Measurements from ENCODE around the gene PRPH2.
"Not testable (repeated sequence)": the region's sequence is repeated elsewhere in the genome, so short reads cannot be mapped to it uniquely, and the experiment has no call there.

PRPH2 gene

DNA sequence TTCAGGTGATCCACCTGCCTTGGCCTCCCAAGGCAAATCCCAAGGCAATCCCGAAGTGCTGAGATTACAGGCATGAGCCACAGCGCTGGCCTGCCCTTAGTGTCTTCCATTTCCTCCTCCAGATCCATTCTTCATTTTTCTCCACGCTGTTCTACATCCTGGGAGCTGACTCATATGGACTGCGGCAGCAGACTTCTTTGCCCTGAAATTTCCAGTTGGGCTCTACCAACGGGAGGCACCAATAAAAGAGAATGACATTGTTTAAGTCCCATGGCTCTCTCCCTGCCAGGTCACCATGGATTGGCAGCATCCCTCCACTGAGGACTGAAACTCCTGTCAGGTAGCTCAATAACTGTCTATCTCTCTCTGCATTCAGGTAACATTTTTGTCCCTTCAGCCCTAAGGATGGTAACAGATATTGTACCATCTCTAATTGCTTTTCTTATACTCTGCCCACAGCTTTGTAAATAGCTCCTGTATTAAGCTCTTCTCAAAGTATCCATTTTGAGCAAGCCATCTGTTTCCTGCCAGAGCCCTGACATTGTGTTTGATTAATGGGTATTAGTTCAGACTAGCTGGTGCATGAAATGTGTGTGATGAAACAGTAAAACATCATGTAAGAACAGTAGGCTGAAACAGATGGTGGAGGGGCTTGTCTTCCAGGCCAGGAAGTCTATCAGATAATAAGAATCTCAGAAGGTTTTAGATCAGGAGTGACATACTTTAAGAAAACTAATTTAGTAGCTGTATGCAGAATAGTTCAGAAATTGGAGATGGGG is 19.9 kb upstream of the PRPH2 start:
- DNase-seq, result no peak

DNA sequence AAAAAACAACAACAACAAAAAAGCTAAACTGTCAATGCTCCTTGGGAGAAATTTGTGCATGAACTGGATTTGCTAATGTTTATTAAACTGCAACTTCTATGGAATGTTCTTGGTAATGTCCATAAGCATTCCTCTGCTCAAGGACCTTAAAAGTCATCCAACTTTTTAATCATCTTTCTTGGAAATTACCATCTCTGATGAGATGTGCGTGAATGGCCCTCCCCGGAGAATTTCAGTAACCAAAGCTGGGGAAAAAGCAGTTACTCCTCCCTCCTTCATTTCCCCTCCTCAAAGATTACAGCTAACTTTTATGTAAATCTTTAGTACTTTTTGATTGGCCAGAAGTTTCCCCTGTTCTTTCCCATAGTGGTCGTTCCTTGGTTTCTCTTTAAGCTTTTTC is 18.3 kb upstream of the PRPH2 start:
- DNase-seq, result no peak

GRCh38 chr6:42735976-42736375 is 13.6 kb upstream of the PRPH2 start:
- DNase-seq, result no peak

DNA sequence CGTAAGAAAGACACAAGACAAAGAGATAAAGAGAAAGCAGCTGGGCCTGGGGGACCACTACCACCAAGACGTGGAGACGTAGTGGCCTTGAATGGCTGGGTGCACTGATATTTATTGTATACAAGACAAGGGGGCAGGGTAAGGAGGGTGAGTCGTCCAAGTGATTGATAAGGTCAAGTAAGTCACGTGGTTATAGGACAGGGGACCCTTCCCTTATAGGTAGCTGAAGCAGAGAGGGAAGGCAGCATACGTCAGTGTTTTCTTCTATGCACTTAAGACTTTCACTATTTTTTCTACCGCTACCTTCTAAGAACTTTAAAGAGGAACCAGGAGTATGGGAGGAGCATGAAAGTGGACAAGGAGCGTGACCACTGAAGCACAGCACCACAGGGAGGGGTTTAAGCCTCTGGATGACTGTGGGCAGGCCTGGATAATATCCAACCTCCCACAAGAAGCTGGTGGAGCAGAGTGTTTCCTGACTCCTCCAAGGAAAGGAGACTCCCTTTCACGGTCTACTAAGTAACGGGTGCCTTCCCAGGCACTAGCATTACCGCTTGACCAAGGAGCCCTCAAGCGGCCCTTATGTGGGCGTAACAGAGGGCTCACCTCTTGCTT is 11.6 kb upstream of the PRPH2 start:
- DNase-seq, result not testable (repeated sequence)

DNA sequence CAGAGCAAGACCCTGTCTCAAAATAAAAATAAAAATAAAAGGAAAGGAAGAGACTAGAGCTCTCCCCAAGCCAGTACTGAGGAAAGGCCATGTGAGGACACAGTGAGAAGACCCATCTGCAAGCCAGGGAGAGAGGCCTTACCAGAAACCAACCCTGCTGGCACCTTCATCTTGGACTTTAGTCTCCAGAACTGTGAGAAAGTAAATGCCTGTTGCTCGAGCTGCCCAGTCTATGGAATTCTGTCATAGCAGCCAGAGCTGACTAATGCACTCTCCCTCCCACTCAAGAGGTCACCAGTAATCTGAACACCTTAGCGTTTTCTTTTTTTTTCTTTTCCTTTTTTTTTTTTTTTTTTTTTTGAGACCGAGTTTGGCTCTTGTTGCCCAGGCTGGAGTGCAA is 7.3 kb upstream of the PRPH2 start:
- DNase-seq, result no peak

GRCh38 chr6:42727627-42728026 is 5.2 kb upstream of the PRPH2 start:
- DNase-seq, result peak in 1 of 56 donors; percentile 34

DNA sequence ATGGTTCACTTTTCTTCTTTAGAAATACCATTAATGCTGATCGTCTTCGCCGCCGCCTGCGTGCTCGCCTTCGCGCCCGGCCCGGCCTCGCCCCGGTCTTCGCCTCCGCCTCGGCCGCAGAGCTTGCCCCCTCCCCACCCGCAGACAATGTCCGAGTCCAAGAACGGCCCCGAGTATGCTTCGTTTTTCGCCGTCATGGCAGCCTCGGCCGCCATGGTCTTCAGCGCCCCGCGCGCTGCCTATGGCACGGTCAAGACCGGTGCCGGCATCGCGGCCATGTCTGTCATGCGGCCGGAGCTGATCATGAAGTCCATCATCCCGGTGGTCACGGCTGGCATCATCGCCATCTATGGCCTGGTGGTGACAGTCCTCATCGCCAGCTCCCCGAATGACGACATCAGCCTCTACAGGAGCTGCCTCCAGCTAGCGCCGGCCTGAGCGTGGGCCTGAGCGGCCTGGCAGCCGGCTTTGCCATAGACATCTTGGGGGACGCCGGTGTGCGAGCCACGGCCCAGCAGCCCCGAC is 4.8 kb upstream of the PRPH2 start:
- peak in 28 of 56 donors; percentile 4 to 58 (median 18) for DNase-seq

GRCh38 chr6:42726485-42727086 is 4.2 kb upstream of the PRPH2 start:
- peak in 50 of 56 donors; percentile 3 to 85 (median 44) for DNase-seq

DNA sequence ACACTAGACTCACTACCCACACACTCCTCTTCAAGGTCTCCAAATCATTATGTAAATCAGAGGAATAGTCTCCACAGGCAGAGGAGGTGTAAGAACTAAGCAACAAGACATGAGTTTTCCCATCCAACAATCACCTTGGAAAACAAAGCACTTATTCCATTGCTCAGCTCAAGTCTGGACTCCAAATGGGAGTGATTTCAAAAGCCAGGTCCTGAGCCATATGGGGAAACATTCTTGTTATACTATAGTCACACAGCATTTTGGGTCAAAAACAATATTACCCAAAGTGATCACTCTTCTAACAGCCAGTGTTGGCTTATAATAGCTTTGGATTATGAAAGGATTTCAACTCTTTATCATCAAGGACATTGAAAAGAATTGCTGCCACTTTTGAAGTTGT is 3.6 kb upstream of the PRPH2 start:
- DNase-seq, result no peak

DNA sequence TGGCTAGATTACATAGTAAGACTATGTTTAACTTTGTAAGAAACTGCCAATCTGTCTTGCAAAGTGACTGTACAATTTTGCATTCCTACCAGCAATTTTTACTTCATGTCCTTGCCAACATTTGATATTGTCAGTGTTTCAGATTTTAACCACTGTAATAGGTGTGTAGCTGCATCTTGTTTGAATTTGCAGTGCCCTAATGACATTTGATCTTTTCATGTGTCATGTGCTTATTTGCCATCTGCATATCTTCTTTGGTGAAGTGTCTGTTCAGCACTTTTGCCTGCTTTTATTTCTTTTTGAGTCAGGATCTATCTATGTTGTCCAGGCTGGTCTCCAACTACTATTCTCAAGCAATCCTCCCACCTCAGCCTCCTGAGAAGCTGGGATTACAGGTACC is 2.4 kb upstream of the PRPH2 start:
- no peak for DNase-seq

DNA sequence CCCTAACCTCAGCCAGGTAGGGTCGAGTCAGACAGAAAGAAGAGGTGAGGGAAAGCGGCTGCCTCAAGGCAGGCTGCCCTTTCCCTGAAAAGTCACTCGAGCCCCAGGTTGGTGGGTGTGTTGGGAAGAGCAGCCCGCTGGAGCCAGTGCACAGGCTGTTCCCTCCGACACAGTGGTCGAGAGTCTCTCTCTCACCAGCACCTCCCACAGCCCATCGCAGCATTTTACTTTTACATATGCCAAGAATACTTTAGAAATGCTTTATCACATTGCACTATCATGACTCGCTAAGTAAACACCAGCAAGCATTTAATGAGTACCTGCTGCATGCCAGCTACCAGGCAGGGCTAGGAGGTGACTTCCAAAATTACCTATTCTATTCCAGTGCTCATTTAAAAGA is 1.7 kb downstream of the PRPH2 start:
- DNase-seq, result no peak

- no peak for DNase-seq
These were observed 6.5 kb downstream of the PRPH2 start for GRCh38 chr6:42715871-42716270.

DNA sequence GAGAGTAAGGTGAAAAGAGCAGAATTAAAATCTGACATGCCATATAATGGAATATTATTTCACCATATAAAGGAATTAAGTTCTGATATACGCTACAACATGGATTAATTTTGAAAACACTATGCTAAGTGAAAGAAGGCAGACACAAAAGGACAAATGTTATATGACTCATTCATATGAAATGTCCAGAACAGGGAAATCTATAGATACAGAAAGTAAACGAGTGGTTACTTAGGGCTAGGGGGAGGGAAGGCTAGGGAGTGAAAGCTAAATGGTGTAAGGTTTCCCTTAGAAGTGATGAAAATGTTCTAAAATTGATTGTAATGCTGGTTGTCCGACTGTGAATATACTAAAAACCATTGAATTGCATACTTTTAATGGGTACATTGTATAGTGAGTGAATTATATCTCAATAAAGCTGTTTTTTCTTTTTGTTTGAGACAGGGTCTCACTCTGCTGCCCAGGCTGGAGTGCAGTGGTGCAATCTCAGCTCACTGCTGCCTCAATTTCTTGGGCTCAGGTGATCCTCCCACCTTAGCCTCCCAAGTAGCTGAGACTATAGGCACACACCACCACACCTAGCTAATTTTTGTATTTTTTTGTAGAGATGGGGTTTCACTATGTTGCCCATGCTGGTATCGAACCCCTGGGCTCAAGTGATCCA is 8.2 kb downstream of the PRPH2 start:
- DNase-seq, result no peak

GRCh38 chr6:42711930-42712329 is 10.5 kb downstream of the PRPH2 start:
- DNase-seq, result no peak

DNA sequence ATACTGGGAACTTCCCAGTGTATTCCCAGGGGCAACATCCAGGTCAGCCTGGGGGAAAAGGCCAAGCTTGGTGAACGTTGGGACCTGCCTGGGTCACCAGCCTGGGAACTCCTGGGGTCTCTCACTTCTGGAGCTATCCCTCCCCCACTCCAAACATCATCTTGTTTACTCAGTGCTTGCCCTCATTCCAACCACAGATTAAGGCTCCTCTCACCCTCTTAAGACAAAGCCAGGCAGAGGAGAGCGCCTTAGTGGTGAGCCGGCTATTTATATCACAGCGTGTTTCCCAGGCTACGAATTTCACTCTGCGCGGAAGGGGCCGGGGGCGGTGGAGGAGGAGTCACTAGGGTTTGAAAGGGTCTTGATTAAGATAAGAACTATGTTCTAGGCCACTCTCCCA is 12.1 kb downstream of the PRPH2 start:
- peak in 24 of 56 donors; percentile 2 to 64 (median 16) for DNase-seq

GRCh38 chr6:42709871-42710270 is 12.5 kb downstream of the PRPH2 start:
- no peak for DNase-seq

DNA sequence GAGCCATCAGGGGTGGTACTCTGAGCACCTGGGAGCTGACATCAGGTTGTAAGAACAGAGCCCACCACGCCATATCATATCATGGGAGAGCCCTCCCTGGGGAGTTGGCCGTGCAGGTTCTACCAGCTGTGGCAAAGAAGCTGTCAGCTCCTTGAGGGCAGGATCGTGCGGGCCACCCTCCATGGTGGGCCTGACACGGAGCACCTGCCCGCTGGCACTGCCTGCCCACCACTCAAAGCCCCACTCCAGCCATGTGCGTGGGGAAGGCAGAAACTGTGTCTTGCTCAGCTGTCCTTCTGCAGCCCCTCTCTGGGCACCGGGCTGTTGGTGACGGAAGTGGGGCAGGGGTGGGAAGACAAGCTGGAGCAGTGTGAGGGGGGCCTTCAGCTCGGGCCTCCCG is 14.3 kb downstream of the PRPH2 start:
- no peak for DNase-seq

DNA sequence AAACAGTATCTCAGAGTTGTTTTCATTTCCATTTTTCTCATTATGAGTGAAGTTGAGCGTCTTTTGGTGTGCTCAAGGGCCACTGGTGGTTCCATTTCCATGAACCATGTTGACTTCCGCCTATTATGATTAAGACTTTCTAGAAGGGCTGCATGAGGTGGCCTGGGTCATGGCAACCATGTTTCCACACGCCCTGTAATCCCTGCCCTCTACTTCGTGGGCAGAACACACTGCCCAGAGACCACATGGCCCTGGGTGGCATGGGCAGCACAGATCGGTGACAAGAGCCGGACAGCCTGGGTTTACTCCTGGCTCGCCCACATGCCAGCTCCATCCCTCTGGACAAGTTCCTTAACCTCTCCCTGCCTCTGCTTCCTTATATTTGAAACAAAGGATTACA is 14.8 kb downstream of the PRPH2 start:
- no peak for DNase-seq

DNA sequence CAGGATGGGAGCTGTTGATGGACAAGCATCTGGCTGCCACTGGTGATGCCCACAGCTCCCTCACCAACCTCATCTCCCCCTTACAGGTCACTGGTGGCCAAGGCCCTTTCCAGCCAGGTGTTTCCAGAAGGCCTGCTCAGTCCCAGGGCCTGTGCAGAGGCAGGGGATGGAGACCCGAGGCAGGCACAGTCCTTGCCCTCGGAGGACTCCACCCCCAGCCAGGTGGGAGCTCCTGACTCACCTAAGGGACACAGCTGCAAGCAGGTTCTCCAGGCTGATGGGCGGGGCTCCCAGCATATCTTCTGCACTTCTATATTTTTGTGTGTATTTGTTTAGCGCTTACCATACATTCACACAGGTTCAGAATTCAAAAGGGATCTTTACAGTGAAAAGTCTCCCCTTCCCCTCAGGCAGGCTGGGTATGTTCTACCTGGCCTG is 17.4 kb downstream of the PRPH2 start:
- no peak for DNase-seq

GRCh38 chr6:42704251-42704936 is 18.0 kb downstream of the PRPH2 start:
- peak in 1 of 56 donors; percentile 3 for DNase-seq

- DNase-seq, result not testable (repeated sequence)
These were observed 19.6 kb downstream of the PRPH2 start for GRCh38 chr6:42702786-42703185.

Measured in nucleus accumbens (tissue), 56 donors.